CD4-positive, CD25-positive, alpha-beta regulatory T cell (primary cell): ENCODE data around the gene PTBP3. TPM values are rescaled to one million over a fixed set of nuclear protein-coding genes. Genes with fewer than 3 reads are reported as not detected.

ENCODE experiments used
- ATAC-seq, 2 donors: fragments of 150-1000 bp; cut with Tn5 transposase; one replicate each; pipeline ENCODE4 v1.10.0; 2021; ENCODE audit warnings: low read depth in 2 of 2, moderate number of reproducible peaks in 2 of 2, moderate library complexity in 1 of 2
- DNase-seq, 3 donors: peaks; one replicate each; pipeline versions ENCODE4 v3.0.0 to v3.0.0-alpha.2; 2012 to 2022; ENCODE audit warnings: mixed read lengths in 1 of 3
- H3K27ac ChIP-seq: one replicate; pipeline ENCODE4 v1.7.0; 2013; ENCODE audit warnings: mild to moderate bottlenecking, low read length; ENCODE audit not compliant: insufficient read depth, poor library complexity, severe bottlenecking
- H3K27me3 ChIP-seq: one replicate; pipeline ENCODE4 v1.7.0; 2013; ENCODE audit warnings: low read length; ENCODE audit not compliant: control insufficient read depth, insufficient read depth
- H3K36me3 ChIP-seq: one replicate; pipeline ENCODE4 v1.7.0; 2013; ENCODE audit warnings: mild to moderate bottlenecking, low read length, moderate library complexity; ENCODE audit not compliant: control insufficient read depth, insufficient read depth
- H3K4me1 ChIP-seq: 2 replicates; pipeline ENCODE4 v1.7.0; 2013; ENCODE audit warnings: mild to moderate bottlenecking, low read length; ENCODE audit not compliant: insufficient read depth, control insufficient read depth, poor library complexity, severe bottlenecking
- H3K4me3 ChIP-seq: one replicate; pipeline ENCODE4 v1.7.0; 2013; ENCODE audit warnings: low read depth, mild to moderate bottlenecking, low read length, moderate library complexity
- H3K9me3 ChIP-seq, 2 experiments: 1 replicate in 1 of 2; 2 replicates in 1 of 2; pipeline ENCODE4 v1.7.0; 2013; ENCODE audit warnings: low read length in 2 of 2, mild to moderate bottlenecking in 1 of 2, moderate library complexity in 1 of 2; ENCODE audit not compliant: control insufficient read depth in 2 of 2
- H3K27ac Mint-ChIP-seq, 3 donors: one replicate each; pipeline ENCODE4 v1.8.0; 2020 to 2022; ENCODE audit warnings: mild to moderate bottlenecking in 3 of 3, mixed read lengths in 3 of 3, moderate library complexity in 2 of 3
- H3K27me3 Mint-ChIP-seq: one replicate; pipeline ENCODE4 v1.8.0; 2022; ENCODE audit warnings: mild to moderate bottlenecking, mixed read lengths
- H3K36me3 Mint-ChIP-seq: one replicate; pipeline ENCODE4 v1.8.0; 2020; ENCODE audit warnings: mixed read lengths
- H3K4me1 Mint-ChIP-seq, 4 donors: one replicate each; pipeline ENCODE4 v1.8.0; 2020 to 2022; ENCODE audit warnings: mixed read lengths in 4 of 4, mild to moderate bottlenecking in 1 of 4
- H3K4me3 Mint-ChIP-seq, 4 donors: one replicate each; pipeline ENCODE4 v1.8.0; 2020 to 2022; ENCODE audit warnings: mild to moderate bottlenecking in 4 of 4, mixed read lengths in 4 of 4, moderate library complexity in 3 of 4
- H3K9me3 Mint-ChIP-seq, 7 donors: one replicate each; pipeline ENCODE4 v1.8.0; 2020 to 2022; ENCODE audit warnings: mixed read lengths in 7 of 7, mild to moderate bottlenecking in 3 of 7, moderate library complexity in 2 of 7
- polyA plus RNA-seq, 4 donors: library from polyadenylated mRNA; unstranded; fragments of 300-500 nt; fragmentation: Illumina TruSeq; gene quantifications; one replicate each; pipeline ENCODE4 v1.2.3, GENCODE V29; 2021
- total RNA-seq: library from RNA; stranded (reverse); gene quantifications from one replicate; pipeline ENCODE4 v1.2.3, GENCODE V29; 2022

Gene PTBP3
- total and polyA plus RNA-seq, 5 donors from 2014 or later, result 49.5 to 144 (median 53.3) TPM

DNA sequence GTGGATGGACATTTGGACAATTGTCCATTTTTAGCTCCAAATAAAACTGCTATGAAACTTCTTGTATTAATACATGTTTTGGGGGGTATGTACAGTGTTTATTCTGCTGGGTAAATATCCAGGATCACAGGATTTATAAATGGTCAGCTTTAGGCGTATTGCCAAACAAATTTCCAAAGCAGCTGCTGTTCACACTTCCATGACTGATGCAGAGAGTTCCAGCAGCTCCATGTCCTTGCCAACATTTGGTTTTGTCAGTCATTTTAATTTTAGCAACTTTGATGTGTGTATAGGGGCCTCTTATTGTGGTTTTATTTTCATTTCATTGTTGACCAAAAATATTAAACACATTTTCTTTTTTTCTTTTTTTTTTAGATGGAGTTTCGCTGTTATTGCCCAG is 148.5 kb downstream of the PTBP3 start:
- no peaks in the 10 kb centered on the region for H3K36me3 Mint-ChIP-seq
- ATAC-seq (no peak), DNase-seq (no peak)
- Histone ChIP-seq H3K4me1 (peaks cover 9% of the 10 kb centered on the region), H3K4me3 (no peak overlapping the region), H3K9me3 (no peaks in the 10 kb centered on the region), H3K27me3 (no peaks in the 10 kb centered on the region), H3K27ac (no peak overlapping the region), H3K36me3 (no peaks in the 10 kb centered on the region)
- H3K27ac Mint-ChIP-seq, result no peak overlapping the region
- peaks cover 0 to 6% (median 2%) of the 10 kb centered on the region in 7 donors for H3K9me3 Mint-ChIP-seq
- no peak overlapping the region for H3K4me3 Mint-ChIP-seq
- H3K4me1 Mint-ChIP-seq, result peaks cover 11 to 25% (median 12%) of the 10 kb centered on the region in 4 donors
- H3K27me3 Mint-ChIP-seq, result peaks cover 6% of the 10 kb centered on the region

- Mint-ChIP-seq H3K27ac (no peak overlapping the region), H3K4me3 (no peak overlapping the region), H3K27me3 (peaks cover 6% of the 10 kb centered on the region), H3K36me3 (no peaks in the 10 kb centered on the region), H3K4me1 (peaks cover 11 to 29% (median 13%) of the 10 kb centered on the region in 4 donors), H3K9me3 (peaks cover 0 to 6% (median 2%) of the 10 kb centered on the region in 7 donors)
- DNase-seq, result no peak
- no peak for ATAC-seq
- peaks cover 15% of the 10 kb centered on the region for H3K4me1 ChIP-seq
- no peaks in the 10 kb centered on the region for H3K9me3 ChIP-seq
- H3K27ac ChIP-seq, result no peak overlapping the region
- H3K27me3 ChIP-seq, result no peaks in the 10 kb centered on the region
- H3K36me3 ChIP-seq, result no peaks in the 10 kb centered on the region
- H3K4me3 ChIP-seq, result no peak overlapping the region
These were observed 149.2 kb downstream of the PTBP3 start for GRCh38 chr9:112184221-112184620.

DNA sequence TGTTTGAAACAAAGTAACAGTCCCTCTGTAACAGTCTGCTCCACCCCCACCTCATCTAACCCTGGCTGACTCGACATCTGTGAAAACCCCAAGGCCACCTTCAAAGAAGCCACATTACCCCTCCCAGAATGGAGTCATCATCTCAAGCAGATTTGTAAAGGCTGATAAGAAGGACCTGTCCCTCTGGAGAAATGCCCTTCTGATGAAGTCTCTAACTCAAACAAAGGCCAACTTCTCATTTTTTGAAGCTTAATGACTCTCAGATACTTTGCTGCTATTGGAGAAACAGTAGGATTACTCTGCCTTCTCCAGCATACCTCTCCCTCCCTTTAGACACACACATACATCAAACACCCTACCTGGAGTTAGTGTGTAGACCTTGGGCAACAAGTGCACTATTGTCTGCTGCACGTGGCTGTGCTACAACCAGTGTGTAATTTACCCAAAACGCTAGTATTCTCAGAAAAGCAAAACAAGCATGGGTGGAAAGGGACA is 153.0 kb downstream of the PTBP3 start:
- Histone ChIP-seq H3K4me1 (peaks cover 28% of the 10 kb centered on the region), H3K27ac (no peak overlapping the region)
- peak overlapping the region; percentile 37 to 95 (median 88) for H3K27ac Mint-ChIP-seq

GRCh38 chr9:112179816-112180215 is 153.6 kb downstream of the PTBP3 start:
- Histone ChIP-seq H3K4me1 (peaks cover 32% of the 10 kb centered on the region), H3K4me3 (peak overlapping the region; percentile 32)
- no peaks in the 10 kb centered on the region for H3K36me3 Mint-ChIP-seq

More for the DNA sequence above, 153.0 kb downstream of the PTBP3 start:
- peaks cover 15% of the 10 kb centered on the region for H3K27me3 Mint-ChIP-seq
- no peaks in the 10 kb centered on the region for H3K36me3 Mint-ChIP-seq
- Histone ChIP-seq H3K4me3 (peak overlapping the region; percentile 32), H3K9me3 (no peaks in the 10 kb centered on the region), H3K27me3 (no peaks in the 10 kb centered on the region), H3K36me3 (no peaks in the 10 kb centered on the region)
- H3K4me3 Mint-ChIP-seq, result peak overlapping the region in 3 of 4 donors; percentile 9 to 77 (median 52)
- peaks cover 28 to 55% (median 32%) of the 10 kb centered on the region in 4 donors for H3K4me1 Mint-ChIP-seq
- peak; percentile 54 to 62 for ATAC-seq
- H3K9me3 Mint-ChIP-seq, result peaks cover 0 to 6% (median 2%) of the 10 kb centered on the region in 7 donors
- DNase-seq, result peak; percentile 14 to 79 (median 23)

DNA sequence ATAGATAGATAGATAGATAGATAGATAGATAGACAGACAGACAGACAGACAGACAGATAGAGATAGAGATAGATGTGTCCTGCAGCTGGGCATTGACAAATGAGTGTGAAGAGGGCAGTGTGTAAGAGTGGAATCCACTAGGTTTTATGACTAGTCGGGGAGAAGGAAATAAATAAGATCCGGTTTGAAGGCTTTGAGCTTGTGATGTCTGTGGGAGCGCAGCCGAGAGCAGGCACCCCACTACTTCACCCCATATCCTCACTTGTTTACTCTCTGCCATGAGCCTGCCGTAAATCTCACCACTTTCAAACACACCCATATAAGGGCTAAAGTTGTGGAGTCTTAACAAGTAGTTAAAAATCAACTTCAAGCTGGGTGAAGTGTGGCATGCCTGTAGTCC is 156.9 kb downstream of the PTBP3 start:
- H3K9me3 ChIP-seq, result no peaks in the 10 kb centered on the region
- peak; percentile 2 to 84 (median 53) for DNase-seq
- H3K4me1 ChIP-seq, result peaks cover 51% of the 10 kb centered on the region
- Mint-ChIP-seq H3K27ac (peak overlapping the region; percentile 84 to 92 (median 89)), H3K4me1 (peaks cover 34 to 80% (median 51%) of the 10 kb centered on the region in 4 donors), H3K9me3 (peaks cover 0 to 1% (median 0%) of the 10 kb centered on the region in 7 donors), H3K4me3 (peak overlapping the region; percentile 83 to 90 (median 84)), H3K36me3 (peaks cover 4% of the 10 kb centered on the region), H3K27me3 (peaks cover 15% of the 10 kb centered on the region)
- H3K36me3 ChIP-seq, result no peaks in the 10 kb centered on the region
- H3K27ac ChIP-seq, result no peak overlapping the region
- H3K27me3 ChIP-seq, result no peaks in the 10 kb centered on the region
- peak overlapping the region; percentile 24 for H3K4me3 ChIP-seq
- peak; percentile 38 to 40 for ATAC-seq

More at GRCh38 chr9:112179816-112180215, 153.6 kb downstream of the PTBP3 start:
- H3K27me3 Mint-ChIP-seq, result peaks cover 16% of the 10 kb centered on the region
- H3K4me3 Mint-ChIP-seq, result peak overlapping the region in 1 of 4 donors; percentile 9
- Histone ChIP-seq H3K27ac (no peak overlapping the region), H3K9me3 (no peaks in the 10 kb centered on the region), H3K36me3 (no peaks in the 10 kb centered on the region), H3K27me3 (no peaks in the 10 kb centered on the region)
- DNase-seq, result no peak
- peaks cover 0 to 6% (median 2%) of the 10 kb centered on the region in 7 donors for H3K9me3 Mint-ChIP-seq
- H3K4me1 Mint-ChIP-seq, result peaks cover 28 to 58% (median 33%) of the 10 kb centered on the region in 4 donors
- no peak for ATAC-seq
- H3K27ac Mint-ChIP-seq, result peak overlapping the region in 2 of 3 donors; percentile 56 to 89

GRCh38 chr9:112175796-112176315 is 157.6 kb downstream of the PTBP3 start:
- Mint-ChIP-seq H3K9me3 (peaks cover 0 to 1% (median 0%) of the 10 kb centered on the region in 7 donors), H3K4me1 (peaks cover 34 to 76% (median 49%) of the 10 kb centered on the region in 4 donors), H3K4me3 (peak overlapping the region; percentile 83 to 90 (median 84)), H3K27me3 (peaks cover 15% of the 10 kb centered on the region), H3K36me3 (peaks cover 4% of the 10 kb centered on the region), H3K27ac (peak overlapping the region in 2 of 3 donors; percentile 89 to 92)
- Histone ChIP-seq H3K9me3 (no peaks in the 10 kb centered on the region), H3K36me3 (no peaks in the 10 kb centered on the region), H3K4me3 (no peak overlapping the region), H3K4me1 (peaks cover 50% of the 10 kb centered on the region), H3K27ac (no peak overlapping the region), H3K27me3 (no peaks in the 10 kb centered on the region)
- no peak for ATAC-seq
- DNase-seq, result peak in 1 of 3 donors; percentile 21

DNA sequence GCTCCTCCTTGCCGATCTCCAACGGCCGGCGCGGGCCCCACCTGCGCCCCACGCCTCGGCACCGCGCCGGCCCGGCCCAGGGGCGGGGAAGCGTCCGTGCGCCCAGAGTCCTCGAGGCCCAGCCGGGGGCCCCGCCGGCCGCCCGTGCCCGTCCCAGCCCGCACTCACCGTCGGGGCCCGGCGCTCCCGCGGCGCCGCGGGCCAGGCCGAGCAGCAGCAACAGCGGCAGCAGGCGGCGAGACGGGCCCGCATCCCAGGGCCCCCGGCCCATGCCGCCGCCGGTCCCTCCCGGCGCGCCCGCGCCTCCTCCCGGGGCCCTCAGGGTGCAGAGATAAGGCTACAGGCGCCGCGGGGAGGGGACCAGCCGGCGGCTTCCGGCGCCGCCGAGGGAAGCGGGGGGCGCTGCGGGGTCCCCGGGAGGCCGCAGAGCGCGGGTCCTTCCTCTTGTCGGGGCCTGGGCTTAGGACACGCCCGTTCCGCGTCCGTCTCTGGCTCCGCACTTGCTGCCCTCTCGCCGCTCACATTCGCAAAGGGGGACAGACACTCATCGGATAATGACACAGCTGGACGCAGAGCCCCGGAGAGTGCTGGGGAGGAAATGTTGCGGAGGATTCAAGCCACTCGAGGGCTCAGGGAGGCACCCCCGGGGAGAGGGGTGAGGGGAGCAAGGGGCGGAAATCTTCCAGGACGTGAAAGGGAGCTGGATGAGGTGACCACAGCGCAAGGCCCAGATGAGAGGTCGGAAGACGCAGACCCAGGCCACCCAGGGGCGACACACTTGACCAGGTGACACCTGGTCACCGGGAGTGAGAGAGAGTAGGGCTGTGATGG is 158.2 kb downstream of the PTBP3 start, which contains the start of gene SUSD1:
Gene SUSD1, minus strand, starts transcription at position 333 of the 831 bp plus-strand sequence. Its CDS starts 62 bp downstream, at position 271.
- Histone ChIP-seq H3K36me3 (no peaks in the 10 kb centered on the region), H3K4me1 (peaks cover 43% of the 10 kb centered on the region), H3K4me3 (peak within 1 kb of the TSS; percentile 84), H3K27ac (peak within 1 kb of the TSS; percentile 43), H3K9me3 (no peaks in the 10 kb centered on the region), H3K27me3 (no peaks in the 10 kb centered on the region)
- Mint-ChIP-seq H3K9me3 (peaks cover 0 to 1% (median 0%) of the 10 kb centered on the region in 7 donors), H3K27ac (peak within 1 kb of the TSS; percentile 83 to 97 (median 97)), H3K36me3 (peaks cover 7% of the 10 kb centered on the region), H3K4me3 (peak within 1 kb of the TSS; percentile 84 to 95 (median 92)), H3K4me1 (peaks cover 28 to 72% (median 46%) of the 10 kb centered on the region in 4 donors), H3K27me3 (peaks cover 15% of the 10 kb centered on the region)
- DNase-seq, result peak; percentile 17 to 51 (median 34)
- ATAC-seq, result peak; percentile 37 to 54
